Measurements from ENCODE around the gene TRHDE. TPM values are rescaled to one million over a fixed set of nuclear protein-coding genes. Genes with fewer than 3 reads are reported as not detected.

The TRHDE gene
- total and polyA plus RNA-seq, 9 of the 15 experiments (the other 6 are each of a cell fraction or from before 2014, with no cell fraction given): 0.03 to 0.29 (median 0.09) TPM

- Histone ChIP-seq H2AFZ (ENCODE audit: low read depth, low read length) (no peak overlapping the region), H3K36me3 (ENCODE audit: control insufficient read depth, insufficient read depth, low read length) (no peaks in the 10 kb centered on the region), H3K9me3 (replicated peaks; ENCODE audit: control insufficient read depth, insufficient read depth, low read depth, low read length) (no peaks in the 10 kb centered on the region), H3K9me1 (ENCODE audit: control insufficient read depth, insufficient read depth, low read length) (no peaks in the 10 kb centered on the region), H3K4me3 (no peak overlapping the region), H3K9ac (ENCODE audit: insufficient read depth in 1 of 2, low read depth in 2 of 2, low read length in 2 of 2) (no peak overlapping the region), H3K27ac (ENCODE audit: extremely low read depth, low read depth, low read length) (no peak overlapping the region), H3K27me3 (ENCODE audit: control insufficient read depth in 2 of 2, insufficient read depth in 2 of 2, low read length in 2 of 2) (no peaks in the 10 kb centered on the region), H4K20me1 (replicated peaks; ENCODE audit: control insufficient read depth, insufficient read depth, low read length) (no peaks in the 10 kb centered on the region), H3K4me1 (replicated peaks in 1 of 2; ENCODE audit: control insufficient read depth in 2 of 2, insufficient read depth in 2 of 2, low read length in 2 of 2) (no peaks in the 10 kb centered on the region), H3K79me2 (ENCODE audit: control insufficient read depth, insufficient read depth, low read length) (no peaks in the 10 kb centered on the region), H3K4me2 (ENCODE audit: insufficient read depth, low read length) (no peak overlapping the region)
- in situ Hi-C loops (cut with MboI) (no loop called here), intact Hi-C loops (cut with micrococcal nuclease) (no loop called here)
- TF ChIP-seq ATF7 (IDR thresholded peaks at IDR 0.05) (no peak), CBX8 (IDR thresholded peaks at IDR 0.05; ENCODE audit: borderline replicate concordance, extremely low read depth, low read depth, low read length, poor library complexity, severe bottlenecking) (no peak), GTF2A2 (tag; IDR thresholded peaks at IDR 0.05) (no peak), SMARCB1 (IDR thresholded peaks at IDR 0.05; ENCODE audit: insufficient read length, low read depth) (no peak), SLC30A9 (CRISPR knock-in tag; IDR thresholded peaks at IDR 0.05) (no peak), FOXA3 (CRISPR knock-in tag; conservative IDR thresholded peaks at IDR 0.05 in 1 of 2, IDR thresholded peaks at IDR 0.05 in 1 of 2) (no peak), SFPQ (IDR thresholded peaks at IDR 0.05; ENCODE audit: low read depth, low read length) (no peak), ZNF780A (CRISPR knock-in tag; IDR thresholded peaks at IDR 0.05) (no peak), MTA2 (IDR thresholded peaks at IDR 0.05; ENCODE audit: low read depth) (no peak), ZNF263 (CRISPR knock-in tag; IDR thresholded peaks at IDR 0.05; ENCODE audit: borderline replicate concordance) (no peak), HNRNPL (IDR thresholded peaks at IDR 0.05; ENCODE audit: low read depth, low read length) (no peak), RHOXF2B (CRISPR knock-in tag; conservative IDR thresholded peaks at IDR 0.05) (no peak), SMARCA5 (IDR thresholded peaks at IDR 0.05) (no peak), ZNF133 (CRISPR knock-in tag; IDR thresholded peaks at IDR 0.05) (no peak), JUND (IDR thresholded peaks at IDR 0.05; ENCODE audit: borderline replicate concordance, low read depth, low read length) (no peak), JUND (tag; IDR thresholded peaks at IDR 0.05; ENCODE audit: borderline replicate concordance, low read depth, low read length) (no peak)
- ChIA-PET CTCF (ENCODE audit: low intra/inter-chr PET ratio) (no interaction called here), POLR2A (no interaction called here)
- no peak for DNase-seq (ENCODE audit: extremely low read depth in 1 of 4, low spot score in 3 of 4)
- WGBS (ENCODE audit: insufficient coverage, low coverage, missing lambda C conversion rate): 0% methylated on average over 2 of the region's 2 CpGs
- BruUV-seq (replicated peaks): no TSS peak
- no peak for ATAC-seq
- FAIRE-seq: no peak
Observed at GRCh38 chr12:72295744-72296143, 23.6 kb downstream of the TRHDE start.
